HG03460 (cell line): Measurements from ENCODE around the gene ADCY2.

Experiments used
- ATAC-seq: cut with Tn5 transposase; IDR thresholded peaks from one replicate; pipeline ENCODE4 v1.9.1; 2021; ENCODE audit not compliant: unreplicated experiment

The ADCY2 gene

GRCh38 chr5:7717691-7718090, 321.8 kb downstream of the ADCY2 start:
- ATAC-seq, result no peak

DNA sequence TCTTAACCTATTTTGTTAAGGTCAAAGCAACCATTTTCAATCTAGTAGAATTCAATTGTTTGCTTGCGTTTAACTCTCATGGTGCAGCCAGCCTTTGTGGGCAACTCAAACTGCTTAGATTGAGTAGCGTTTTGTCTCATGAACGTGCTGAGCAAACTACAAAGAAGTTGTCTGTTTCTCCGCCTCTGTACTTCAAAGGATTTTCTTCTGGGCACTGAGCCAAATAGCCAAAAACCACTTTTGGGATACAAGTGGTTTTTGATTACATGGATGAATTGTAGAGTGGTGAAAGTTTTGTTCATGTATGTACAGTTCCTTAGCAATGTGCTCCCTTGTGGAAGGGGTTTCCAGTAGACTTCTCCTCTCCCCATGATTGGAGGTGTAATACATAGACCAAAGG, 332.1 kb downstream of the ADCY2 start:
- no peak for ATAC-seq

DNA sequence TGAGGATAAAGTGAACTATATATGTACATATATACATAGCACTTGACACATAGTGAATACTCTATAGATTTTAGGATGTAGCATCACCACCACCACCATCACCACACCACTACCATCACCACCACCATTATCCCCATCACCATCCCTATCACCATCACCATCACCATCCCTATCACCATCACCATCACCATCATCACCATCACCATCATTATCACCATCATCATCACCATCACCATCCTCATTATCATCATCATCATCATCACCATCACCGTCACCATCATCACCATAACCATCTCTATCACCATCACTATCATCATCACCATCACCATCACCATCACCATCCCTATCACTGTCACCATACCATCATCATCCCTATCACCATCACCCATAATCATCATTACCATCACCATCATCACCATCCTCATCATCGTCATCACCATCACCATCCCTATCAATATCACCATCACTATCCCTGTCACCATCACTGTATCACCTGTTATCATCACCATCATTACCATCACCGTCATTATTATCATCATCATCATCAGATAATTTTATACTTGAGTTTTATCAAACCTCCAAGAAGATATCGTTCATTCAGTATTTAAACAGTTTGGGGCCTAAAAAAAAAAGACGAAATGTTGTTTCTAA, 345.6 kb downstream of the ADCY2 start:
- no peak for ATAC-seq

- ATAC-seq, result no peak
Measured at GRCh38 chr5:7742241-7742656, 346.3 kb downstream of the ADCY2 start.

DNA sequence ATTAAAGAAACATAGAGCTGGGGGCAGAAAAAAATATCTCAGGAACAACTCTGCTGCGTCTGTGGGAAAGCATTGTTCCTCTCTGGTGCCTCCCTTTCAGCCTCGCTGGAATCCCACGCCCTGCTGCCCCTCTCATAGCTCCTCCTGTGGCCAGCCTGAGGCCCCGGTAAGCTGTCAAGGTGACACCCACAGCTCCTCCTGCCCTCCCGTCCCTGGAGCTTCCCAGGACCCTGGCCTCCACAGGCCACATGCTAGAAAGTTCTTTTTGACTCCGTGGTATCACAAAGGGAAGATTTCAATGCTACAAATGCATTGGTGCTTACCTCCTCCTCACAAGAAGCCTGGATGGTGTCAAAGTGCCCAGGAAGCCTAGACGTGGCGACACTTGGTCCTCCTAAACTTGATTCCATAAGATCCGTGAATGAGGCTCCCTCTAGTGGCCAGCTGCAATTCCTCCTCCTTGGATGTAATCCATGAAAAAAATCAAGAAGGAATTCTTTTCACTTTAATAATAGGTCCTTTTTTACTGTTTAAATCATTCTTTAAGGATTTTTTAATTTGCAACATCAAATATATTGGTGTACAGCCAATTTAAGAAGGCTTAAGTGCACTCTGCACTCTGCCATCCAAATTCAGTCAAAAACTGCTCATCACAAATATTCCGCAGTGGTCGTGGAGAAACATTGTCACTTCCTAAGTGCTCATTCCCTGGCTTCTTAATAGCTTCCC, 350.1 kb downstream of the ADCY2 start:
- ATAC-seq, result no peak

DNA sequence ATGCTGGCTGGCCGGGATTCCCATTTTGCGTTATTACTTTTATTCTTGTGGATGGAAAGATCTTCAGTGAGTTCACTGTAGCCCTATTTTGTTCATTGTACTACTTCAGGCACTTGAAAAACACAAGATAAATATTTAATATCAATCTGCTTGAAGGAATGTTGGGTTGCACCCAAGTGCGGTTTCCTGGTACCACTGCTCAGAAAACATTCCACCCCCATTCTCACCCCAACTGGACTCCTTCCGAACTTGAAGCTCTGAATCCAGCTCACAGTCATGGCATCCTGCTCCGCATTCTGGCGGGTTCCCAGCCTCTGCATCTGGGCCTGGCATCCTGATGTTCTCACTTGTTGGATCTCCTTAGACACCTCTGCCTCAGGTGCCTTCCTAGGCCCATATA, 351.8 kb downstream of the ADCY2 start:
- no peak for ATAC-seq

- no peak for ATAC-seq
Measured at GRCh38 chr5:7749626-7750025, 353.7 kb downstream of the ADCY2 start.

DNA sequence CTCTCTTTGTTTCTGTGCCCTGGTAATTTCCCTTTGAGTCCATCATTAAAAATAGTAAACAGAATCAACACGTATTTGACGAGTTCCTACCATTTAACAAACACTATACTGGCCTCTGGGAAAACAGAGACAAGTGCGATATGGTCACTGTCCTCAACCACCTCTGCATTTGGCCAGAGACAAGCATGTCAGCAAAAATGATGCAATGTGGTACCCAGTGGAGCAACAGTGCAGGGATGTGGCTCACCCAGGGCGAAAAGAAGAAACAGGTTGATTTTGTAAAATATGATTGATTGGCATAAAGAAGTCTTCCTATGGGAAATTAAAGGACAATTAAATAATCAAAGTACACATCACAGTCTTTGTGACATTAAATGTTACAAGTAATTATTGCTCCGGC, 355.9 kb downstream of the ADCY2 start:
- no peak for ATAC-seq

GRCh38 chr5:7753181-7753580, 357.2 kb downstream of the ADCY2 start:
- no peak for ATAC-seq

DNA sequence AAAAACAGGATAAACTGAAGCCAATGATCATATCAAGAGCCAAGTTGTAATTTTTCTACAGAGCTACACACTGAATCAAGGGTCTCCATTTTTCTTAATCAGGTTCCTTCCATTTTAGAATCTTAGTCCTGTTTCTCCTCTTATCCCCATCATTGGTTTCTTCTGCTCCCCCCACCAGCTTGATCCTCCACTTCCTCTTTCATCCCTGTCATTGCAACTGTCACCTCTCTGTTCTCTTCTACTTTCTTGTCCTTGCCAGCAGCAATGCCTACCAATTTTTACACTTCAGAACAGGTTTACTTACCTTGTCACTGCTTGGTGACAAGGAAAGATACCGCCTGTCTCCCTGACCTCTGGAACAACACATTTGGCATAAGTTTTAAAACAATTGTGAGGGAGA, 357.7 kb downstream of the ADCY2 start:
- no peak for ATAC-seq

GRCh38 chr5:7754490-7754889, 358.6 kb downstream of the ADCY2 start:
- no peak for ATAC-seq

DNA sequence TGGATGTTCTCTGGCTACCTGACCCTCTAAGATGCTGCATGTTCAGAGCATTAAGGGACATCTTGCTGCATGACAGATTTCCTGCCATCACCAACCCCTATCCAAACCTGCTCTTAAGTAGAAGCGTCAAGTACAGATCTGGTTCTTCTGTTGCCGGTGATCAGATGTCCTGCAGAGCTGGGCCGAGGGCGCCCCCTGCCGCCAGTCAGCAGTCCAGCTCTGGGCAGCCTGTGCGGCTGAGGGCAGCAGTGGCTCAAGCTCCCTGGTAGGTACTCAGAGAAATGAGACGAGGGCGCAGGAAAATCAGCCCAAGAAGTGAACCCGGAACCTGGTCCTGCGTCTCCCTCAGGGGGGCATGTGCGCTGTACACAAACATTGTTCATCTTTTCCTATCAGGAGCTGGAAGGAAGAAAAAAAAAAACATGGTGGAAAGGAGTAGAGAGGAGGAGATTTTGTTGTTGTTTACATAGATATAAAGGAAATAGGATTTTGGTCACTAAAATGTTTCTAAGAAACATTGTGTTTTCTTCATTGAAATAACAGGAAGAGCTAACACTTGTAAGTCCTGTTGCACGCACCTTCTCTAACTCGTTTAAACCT, 359.2 kb downstream of the ADCY2 start:
- no peak for ATAC-seq

DNA sequence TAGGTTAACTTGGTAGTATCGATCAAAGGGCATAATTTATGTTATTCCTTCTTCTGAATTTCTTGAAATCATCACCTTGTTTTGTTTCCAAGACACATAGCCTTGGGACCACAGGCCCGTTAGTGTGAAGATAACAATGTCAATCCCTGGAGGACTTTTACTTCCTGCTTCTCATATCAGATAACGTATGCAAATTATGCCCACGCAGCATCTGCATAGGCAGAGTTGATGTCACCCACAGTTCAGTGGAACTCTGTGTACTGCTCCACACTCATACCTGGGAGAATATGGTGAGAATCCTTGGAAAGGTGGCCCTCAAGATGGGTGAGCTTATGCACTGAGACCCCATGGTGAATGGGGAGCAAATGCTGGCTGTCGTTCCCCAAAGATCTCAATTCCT, 360.0 kb downstream of the ADCY2 start:
- no peak for ATAC-seq

- no peak for ATAC-seq
Measured at GRCh38 chr5:7756453-7756852, 360.5 kb downstream of the ADCY2 start.

DNA sequence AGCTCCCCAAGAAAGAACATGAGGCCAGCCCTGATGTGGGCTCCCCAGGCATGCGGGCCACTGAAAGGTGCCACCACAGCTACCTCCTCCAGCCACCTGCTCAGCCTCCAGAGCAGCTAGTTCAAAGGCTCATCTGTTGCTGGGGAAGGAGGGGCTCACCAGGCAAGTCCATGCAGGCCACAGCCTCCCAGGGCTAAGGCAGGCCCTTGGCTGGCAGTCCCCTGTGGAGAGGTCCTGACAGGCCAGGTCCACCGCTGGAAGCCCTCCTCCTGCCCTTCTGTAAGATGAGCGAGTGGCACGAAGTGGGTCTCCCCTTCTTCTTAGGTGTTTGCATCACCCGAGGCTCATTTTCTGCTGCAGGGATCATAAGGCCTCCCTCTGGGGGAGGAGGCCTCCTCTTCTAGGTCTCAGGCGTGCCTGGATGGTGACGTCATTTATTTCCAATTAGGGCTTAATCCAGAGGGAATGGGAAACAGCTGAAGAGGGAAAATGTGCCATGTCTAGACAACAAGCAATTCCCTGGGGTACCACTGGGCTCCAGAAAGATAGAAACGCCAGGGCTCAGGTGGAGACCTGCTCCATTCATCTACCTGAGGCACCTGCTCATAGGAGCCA, 363.4 kb downstream of the ADCY2 start:
- ATAC-seq, result no peak

GRCh38 chr5:7759951-7760580, 364.1 kb downstream of the ADCY2 start:
- no peak for ATAC-seq

DNA sequence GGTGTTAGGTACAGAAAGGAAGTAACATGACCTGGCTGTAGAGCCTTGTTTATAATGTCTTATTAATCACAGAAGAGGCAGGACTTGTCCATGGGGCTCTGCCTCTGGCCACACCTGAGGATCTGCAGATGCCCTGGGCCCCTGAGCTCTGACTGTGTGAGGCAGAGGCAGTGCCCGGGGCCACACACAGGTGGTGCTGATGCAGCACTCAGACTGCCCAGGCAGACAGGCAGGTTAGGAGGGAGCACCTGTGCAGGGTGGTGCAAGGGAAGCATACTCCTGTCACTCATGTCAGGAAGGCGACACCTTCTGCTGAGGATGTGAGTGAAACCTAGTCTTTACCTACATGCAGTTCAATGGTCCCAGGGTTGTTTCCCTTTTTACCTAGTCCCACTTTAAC, 366.3 kb downstream of the ADCY2 start:
- no peak for ATAC-seq

DNA sequence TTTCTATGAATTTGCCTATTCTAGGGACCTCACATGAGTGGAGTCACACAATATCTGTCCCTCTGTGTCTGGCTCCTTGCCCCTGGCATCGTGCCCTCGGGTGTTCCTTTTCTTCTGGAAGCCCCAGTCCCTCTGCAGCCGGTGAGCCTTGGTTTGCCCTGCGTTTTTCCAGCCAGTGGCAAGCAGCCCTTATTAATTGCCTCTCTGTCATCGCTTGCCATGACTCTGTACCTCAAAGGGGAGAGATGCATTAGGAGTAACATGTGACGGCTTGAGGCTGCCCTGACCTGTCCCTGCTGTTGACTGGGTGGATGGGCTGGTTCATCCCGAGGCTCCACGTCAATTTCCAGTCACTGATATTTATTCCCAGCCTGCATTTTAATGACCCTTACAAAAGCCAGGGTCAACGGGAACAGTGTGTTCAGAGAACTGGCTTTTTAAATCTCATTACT, 367.7 kb downstream of the ADCY2 start:
- no peak for ATAC-seq

DNA sequence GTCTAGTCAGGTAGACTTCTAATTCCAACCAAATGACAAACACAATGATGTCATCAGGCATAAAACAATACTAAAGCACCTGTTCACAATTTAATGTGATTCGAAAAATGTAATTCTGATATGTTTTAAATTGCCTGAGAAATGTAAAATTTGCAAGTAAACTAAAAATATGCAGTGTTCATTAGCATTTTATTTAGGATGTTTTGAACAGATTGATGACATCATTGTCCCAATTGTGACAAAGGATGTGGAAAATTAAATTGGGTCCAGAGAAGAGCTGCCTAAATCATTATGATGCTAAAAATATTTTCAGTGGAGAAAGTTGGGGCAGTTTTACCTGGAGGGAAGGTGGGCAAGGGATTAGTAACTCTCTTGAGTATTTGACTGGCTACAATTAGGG, 368.5 kb downstream of the ADCY2 start:
- no peak for ATAC-seq

DNA sequence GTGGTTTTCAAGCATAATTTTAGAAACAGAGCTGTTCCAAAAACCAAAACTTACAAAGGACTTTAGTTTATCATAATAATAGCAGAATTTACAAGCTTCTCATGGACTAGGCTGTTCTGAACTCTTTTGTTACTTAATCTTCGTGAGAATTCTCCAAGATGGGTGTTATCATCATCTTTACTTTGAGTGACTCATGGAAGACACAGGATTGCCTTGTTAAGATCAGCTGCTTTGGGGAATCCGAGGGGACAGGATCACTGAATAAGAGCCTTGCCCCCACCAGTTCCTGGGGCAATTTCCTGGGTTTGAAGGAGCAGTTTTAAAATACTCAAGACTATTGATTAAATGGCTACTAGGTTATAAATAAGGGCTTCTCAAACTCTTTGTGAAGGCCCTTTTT, 374.5 kb downstream of the ADCY2 start:
- no peak for ATAC-seq

- ATAC-seq, result no peak
Measured at GRCh38 chr5:7772141-7772540, 376.2 kb downstream of the ADCY2 start.
